AG09309 (cell line): Measurements from ENCODE around the gene STX16.
A peak's percentile ranks its signal among the peaks of the same experiment; 100 is the strongest.
"Not testable (repeated sequence)": the region's sequence is repeated elsewhere in the genome, so short reads cannot be mapped to it uniquely, and the experiment has no call there.

Experiments used
- DNase-seq: peaks from one replicate; pipeline ENCODE4 v3.0.0-alpha.2; 2010; ENCODE audit warnings: low read depth
- H3K4me3 ChIP-seq: 2 replicates; pipeline ENCODE4 v1.5.1; 2011; ENCODE audit warnings: mild to moderate bottlenecking, low read depth, low read length, moderate library complexity; ENCODE audit not compliant: control insufficient read depth
- TF ChIP-seq, protein P1 (sequence below): IDR thresholded peaks from 2 replicates; pipeline ENCODE4 v1.5.1; 2011; ENCODE audit warnings: mild to moderate bottlenecking, low read depth, low read length, inconsistent platforms; ENCODE audit not compliant: insufficient read depth, control insufficient read depth; ENCODE audit errors: missing control alignments

Gene STX16

DNA sequence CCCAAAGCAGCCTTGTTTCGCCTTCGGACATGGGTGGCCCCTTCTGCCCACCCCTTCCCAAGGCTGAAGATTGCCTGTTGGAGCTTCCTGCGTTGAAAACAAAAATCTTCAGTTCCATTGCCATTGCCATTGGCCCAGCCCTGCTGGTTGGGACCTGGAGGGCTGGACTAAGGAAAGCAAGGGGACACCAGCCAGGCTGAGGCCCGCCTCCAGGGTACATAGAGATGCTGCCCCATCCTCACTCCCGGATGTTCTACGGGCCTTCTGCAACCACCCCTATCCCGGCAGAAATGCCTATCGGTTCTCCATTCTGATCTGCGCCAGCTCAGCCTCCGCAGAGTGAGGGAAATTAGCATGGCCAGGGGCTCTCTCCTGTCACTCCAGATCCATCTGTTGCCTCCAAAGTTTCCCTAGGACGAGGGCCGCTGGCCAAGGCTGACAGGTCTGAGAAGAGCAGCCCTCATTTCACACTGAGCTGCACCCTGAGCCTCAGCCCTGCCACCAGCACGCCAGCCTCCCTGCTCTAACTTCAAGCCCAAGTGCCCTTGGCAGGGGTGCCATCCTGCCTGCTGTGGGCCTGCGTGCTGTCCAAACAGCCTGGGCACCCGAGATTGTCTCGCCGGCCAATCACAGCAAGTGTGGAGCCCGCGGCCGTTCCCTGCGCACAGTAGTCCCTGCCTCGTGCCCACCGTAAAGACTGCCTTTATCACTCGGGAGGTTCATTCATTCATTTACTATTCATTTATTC lies 13.4 kb upstream of the STX16 start:
- no peak for DNase-seq
- TF ChIP-seq, protein P1, sequence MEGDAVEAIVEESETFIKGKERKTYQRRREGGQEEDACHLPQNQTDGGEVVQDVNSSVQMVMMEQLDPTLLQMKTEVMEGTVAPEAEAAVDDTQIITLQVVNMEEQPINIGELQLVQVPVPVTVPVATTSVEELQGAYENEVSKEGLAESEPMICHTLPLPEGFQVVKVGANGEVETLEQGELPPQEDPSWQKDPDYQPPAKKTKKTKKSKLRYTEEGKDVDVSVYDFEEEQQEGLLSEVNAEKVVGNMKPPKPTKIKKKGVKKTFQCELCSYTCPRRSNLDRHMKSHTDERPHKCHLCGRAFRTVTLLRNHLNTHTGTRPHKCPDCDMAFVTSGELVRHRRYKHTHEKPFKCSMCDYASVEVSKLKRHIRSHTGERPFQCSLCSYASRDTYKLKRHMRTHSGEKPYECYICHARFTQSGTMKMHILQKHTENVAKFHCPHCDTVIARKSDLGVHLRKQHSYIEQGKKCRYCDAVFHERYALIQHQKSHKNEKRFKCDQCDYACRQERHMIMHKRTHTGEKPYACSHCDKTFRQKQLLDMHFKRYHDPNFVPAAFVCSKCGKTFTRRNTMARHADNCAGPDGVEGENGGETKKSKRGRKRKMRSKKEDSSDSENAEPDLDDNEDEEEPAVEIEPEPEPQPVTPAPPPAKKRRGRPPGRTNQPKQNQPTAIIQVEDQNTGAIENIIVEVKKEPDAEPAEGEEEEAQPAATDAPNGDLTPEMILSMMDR, result no peak
- H3K4me3 ChIP-seq, result no peak overlapping the region

DNA sequence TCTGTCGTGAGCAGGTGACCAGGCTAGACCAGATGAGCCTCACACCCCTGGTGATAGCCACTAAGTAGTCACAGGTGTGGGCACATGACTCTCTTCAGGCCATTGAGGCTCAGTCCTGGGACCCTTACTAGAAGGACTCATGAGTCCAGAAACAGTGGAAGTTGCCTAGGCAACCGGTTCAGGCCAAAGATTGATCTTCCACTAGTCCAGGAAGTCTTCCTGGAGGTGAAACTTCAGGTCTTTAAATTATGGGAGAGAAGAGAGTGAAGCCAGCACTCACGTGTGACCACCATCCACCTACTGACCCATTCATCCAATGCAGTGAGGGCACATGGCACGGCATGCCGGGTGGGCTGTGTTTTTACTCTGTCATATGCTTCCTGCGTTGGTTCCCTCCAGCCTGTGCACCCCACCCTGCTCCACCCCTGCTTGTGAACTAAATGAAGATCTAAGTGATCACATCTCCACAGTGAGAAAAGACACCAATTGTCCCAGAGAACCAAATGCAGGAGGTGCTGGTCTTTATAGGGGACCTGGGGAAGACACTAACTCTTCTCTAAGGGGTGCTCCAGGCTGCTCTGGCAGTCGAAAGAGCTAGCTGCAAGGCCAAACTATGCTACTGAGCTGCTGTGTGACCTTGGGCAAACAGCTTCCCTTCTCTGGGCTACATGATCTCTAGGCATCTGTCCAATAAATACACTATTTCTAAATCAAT lies 12.5 kb upstream of the STX16 start:
- TF ChIP-seq, protein P1, result no peak
- DNase-seq, result no peak
- H3K4me3 ChIP-seq, result no peak overlapping the region

DNA sequence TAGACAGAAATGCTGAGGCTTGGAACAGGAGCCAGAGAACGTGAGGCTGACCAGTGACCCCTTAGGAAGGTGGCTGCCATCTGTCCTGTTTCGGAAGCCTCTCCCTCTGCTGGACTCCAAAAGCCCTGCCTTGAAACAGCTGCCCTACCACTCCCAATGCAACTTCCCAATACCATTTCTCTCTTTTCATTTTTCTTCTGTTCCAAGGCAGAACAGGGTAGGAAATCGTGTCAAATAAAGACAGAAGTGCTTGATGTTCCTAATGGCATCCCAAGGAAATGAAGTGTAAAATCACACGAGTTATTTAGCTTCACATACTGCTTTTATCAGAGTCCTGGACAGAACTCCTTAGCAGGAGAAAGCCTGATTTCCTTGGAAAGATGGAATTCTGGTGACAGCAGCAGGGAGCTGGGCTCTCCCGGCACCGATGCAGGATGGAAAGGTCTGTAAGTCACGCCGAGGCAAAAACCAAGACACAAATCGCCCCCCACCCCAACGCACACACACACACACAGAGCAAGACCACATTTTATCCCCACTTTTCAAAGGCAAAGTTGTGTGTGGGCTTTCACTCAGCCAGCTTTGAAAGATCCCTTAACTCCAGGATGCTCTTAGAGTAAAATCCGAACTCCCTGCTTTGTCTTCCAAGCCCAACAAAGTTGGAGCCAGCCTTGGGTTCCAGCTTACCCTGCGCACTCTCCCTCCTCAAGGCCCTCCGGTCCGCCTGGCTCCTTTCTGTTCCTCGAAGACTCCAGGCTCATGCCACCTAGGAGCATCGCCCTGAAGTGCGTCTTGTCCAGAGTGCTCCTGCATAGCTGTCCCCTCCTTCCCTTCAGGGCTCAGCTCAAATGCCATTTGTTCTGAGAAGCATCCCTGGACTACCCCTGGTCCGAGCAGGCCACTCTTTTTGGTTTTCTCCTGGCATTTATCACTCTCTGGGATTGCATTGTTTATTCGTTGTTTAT lies 11.6 kb upstream of the STX16 start:
- DNase-seq, result no peak
- TF ChIP-seq, protein P1, result peak; percentile 10
- no peak overlapping the region for H3K4me3 ChIP-seq

DNA sequence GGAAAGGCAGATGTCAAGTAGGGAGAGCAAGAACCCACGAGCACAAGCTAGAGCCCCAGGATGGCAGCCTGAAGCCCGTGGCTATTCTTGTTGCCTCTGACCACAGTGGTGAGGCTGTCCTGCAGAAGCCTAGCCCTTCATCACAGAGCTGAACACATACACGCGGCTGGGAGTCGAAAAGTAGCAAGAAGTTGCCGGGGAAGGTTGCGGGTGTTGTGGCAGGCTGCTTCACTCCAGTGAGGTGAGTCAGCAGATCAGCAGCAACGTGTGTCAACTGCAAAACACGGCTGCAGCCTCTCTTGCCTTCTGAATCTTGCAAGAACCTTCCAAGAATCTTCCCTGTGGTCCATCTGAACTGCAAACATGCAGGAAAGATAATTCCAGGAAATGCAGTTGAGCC lies 10.6 kb upstream of the STX16 start:
- no peak overlapping the region for H3K4me3 ChIP-seq
- no peak for DNase-seq
- TF ChIP-seq, protein P1, result no peak

DNA sequence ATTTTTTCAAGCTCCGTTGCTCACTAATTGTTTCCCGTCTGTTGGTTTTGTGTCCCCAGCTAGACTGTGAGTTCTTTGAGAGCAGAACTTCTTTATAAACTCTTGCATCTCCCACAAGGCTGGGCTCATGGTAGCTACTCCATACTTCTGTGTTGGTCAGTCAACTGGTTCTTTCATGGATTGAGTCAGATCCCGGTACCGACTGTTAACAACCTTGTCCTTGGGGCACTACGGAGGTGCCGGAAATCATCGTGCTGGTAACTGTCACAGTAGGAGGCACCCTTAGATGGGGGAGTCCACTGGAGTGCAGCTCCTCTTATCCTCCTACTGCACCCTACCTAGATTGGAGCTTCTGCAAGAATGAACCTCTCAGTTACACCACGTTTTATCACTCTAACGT lies 8.6 kb upstream of the STX16 start:
- TF ChIP-seq, protein P1, result no peak
- no peak overlapping the region for H3K4me3 ChIP-seq
- DNase-seq, result no peak

DNA sequence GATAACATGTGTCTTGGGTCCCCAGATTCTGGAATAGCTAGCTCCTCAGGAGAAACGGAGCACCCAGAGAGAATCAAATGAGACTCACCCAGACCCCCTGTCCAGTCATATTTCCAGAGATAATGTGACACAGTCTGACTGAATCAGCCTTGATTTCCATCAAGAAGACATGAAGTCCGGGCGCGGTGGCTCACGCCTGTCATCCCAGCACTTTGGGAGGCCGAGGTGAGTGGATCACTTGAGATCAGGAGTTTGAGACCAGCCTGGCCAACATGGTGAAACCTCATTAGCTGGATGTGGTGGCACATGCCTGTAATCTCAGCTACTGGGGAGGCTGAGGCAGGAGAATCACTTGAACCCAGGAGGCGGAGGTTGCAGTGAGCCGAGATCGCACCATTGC lies 8.2 kb upstream of the STX16 start:
- not testable (repeated sequence) for H3K4me3 ChIP-seq, DNase-seq
